ENCODE measurements around the gene TINCR. TPM values are rescaled to one million over a fixed set of nuclear protein-coding genes. Genes with fewer than 3 reads are reported as not detected.
A peak's percentile ranks its signal among the peaks of the same experiment; 100 is the strongest.

The TINCR gene
- total RNA-seq, 2 experiments from 2014 or later: 0.74 to 1.6 TPM

DNA sequence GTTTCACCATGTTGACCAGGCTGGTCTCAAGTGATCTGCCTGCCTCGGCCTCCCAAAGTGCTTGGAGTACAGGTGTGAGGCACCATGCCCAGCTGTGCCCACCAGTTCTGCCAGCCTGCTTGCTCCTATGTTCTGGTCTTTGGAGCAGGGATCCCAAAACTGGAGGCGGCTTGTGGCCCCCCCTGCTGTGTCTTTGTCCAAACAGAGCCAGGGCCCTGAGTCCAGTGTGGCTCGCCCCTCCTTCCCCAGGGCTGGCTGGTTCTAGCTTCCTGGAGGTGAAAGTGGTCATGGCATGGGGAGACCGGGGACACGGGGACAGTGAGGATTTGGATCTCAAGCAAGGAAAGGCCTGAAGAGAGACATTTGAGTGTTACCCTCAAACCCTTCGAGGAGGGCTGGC lies 11.5 kb upstream of the TINCR start:
- Histone ChIP-seq H3K9me3 (ENCODE audit: control insufficient read depth in 1 of 2, insufficient read depth in 1 of 2, low read length in 2 of 2) (no peaks in the 10 kb centered on the region), H3K36me3 (ENCODE audit: insufficient read depth, low read length) (peaks cover 11% of the 10 kb centered on the region), H3K27ac (ENCODE audit: low read depth in 1 of 2, low read length in 2 of 2) (no peak overlapping the region), H3K4me3 (ENCODE audit: low read length) (no peak overlapping the region), H3K27me3 (ENCODE audit: control insufficient read depth in 1 of 2, insufficient read depth in 2 of 2, low read length in 2 of 2) (no peaks in the 10 kb centered on the region), H3K4me1 (ENCODE audit: insufficient read depth, low read length) (peaks cover 10% of the 10 kb centered on the region)
- ATAC-seq (ENCODE audit: poor library complexity) (no peak), DNase-seq (no peak)
- ChIA-PET CTCF (no interaction called here), POLR2A (no interaction called here)
- Mint-ChIP-seq H3K4me3 (no peak overlapping the region), H3K4me1 (ENCODE audit: low read depth) (peaks cover 10% of the 10 kb centered on the region), H3K27me3 (no peaks in the 10 kb centered on the region), H3K36me3 (ENCODE audit: low read depth) (peaks cover 10% of the 10 kb centered on the region), H3K27ac (no peak overlapping the region), H3K9me3 (no peaks in the 10 kb centered on the region)
- intact Hi-C loops (cut with DNase I, micrococcal nuclease): loop anchor here (2.0 kb wide), 1 partner anchor 530 kb away; no protein-coding TSS in a partner anchor
- TF ChIP-seq, protein P1, sequence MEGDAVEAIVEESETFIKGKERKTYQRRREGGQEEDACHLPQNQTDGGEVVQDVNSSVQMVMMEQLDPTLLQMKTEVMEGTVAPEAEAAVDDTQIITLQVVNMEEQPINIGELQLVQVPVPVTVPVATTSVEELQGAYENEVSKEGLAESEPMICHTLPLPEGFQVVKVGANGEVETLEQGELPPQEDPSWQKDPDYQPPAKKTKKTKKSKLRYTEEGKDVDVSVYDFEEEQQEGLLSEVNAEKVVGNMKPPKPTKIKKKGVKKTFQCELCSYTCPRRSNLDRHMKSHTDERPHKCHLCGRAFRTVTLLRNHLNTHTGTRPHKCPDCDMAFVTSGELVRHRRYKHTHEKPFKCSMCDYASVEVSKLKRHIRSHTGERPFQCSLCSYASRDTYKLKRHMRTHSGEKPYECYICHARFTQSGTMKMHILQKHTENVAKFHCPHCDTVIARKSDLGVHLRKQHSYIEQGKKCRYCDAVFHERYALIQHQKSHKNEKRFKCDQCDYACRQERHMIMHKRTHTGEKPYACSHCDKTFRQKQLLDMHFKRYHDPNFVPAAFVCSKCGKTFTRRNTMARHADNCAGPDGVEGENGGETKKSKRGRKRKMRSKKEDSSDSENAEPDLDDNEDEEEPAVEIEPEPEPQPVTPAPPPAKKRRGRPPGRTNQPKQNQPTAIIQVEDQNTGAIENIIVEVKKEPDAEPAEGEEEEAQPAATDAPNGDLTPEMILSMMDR (IDR thresholded peaks at IDR 0.05): no peak

DNA sequence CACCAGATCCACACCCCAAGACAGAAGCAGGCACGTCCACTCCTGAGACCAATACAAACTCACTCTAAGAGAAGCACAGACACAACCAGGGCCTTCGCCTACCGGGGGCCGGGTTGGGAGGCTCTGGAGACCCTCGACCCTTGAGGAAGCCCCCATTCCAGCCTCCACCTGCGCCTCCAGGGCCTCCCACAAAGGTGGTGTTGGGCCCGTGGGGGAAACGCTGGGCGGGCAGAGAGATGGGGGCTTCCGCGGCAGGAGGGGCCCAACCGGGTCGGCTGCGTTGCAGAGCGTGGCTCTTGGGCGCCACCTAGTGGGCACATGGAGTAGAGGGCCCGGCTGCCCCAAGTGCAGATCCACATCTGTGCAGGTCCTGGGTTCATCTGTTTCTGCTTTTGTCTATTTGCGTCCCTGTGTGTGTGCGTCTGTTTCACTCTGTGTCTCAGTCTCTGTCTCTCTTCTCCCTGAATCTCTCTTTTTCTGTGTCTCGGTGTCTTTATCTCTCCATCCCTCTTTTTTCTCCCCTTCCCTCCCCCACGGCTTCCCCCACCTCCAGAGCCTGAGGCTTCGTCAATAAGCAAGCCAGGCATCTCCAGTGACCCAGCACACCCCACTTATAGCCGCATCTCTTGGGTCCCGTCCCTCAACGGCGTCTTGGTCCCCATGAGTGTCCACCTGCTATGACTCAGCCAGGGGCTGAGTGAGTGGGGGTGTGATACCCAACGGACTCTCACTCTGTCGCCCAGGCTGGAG lies 10.5 kb upstream of the TINCR start:
- Histone ChIP-seq H3K36me3 (ENCODE audit: insufficient read depth, low read length) (peaks cover 9% of the 10 kb centered on the region), H3K9me3 (ENCODE audit: control insufficient read depth in 1 of 2, insufficient read depth in 1 of 2, low read length in 2 of 2) (no peaks in the 10 kb centered on the region), H3K4me1 (ENCODE audit: insufficient read depth, low read length) (peaks cover 10% of the 10 kb centered on the region), H3K4me3 (ENCODE audit: low read length) (no peak overlapping the region), H3K27me3 (ENCODE audit: control insufficient read depth in 1 of 2, insufficient read depth in 2 of 2, low read length in 2 of 2) (no peaks in the 10 kb centered on the region), H3K27ac (ENCODE audit: low read depth in 1 of 2, low read length in 2 of 2) (no peak overlapping the region)
- Mint-ChIP-seq H3K36me3 (ENCODE audit: low read depth) (peaks cover 3% of the 10 kb centered on the region), H3K4me3 (no peak overlapping the region), H3K27ac (no peak overlapping the region), H3K27me3 (no peaks in the 10 kb centered on the region), H3K4me1 (ENCODE audit: low read depth) (peaks cover 10% of the 10 kb centered on the region), H3K9me3 (no peaks in the 10 kb centered on the region)
- peak; percentile 88 for ATAC-seq (ENCODE audit: poor library complexity)
- intact Hi-C loops (cut with DNase I, micrococcal nuclease): loop anchor here (2.0 kb wide), 1 partner anchor 529 kb away; no protein-coding TSS in a partner anchor
- POLR2A ChIA-PET: no interaction called here
- TF ChIP-seq, protein P1 (IDR thresholded peaks at IDR 0.05): peak; percentile 97
- CTCF ChIA-PET: no interaction called here
- peak; percentile 50 to 86 (median 65) for DNase-seq

DNA sequence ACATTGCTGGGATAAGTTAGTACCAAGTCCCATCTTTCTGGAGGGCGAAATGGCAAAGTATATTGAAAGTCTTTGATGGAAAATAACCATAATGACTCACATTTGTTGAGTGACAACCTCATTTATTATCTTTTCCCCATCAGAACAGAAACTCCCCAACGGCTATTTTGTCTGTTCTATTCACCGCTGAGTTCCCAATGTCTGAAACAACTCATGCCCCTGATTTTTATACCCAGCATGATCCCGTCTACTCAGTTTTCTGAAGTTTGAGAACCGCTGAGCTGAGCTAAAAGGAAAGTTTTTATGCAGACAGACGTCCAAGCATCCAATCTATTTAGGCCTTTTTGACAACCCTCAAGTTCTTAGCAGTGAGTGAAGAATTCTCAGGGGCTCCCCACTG lies 7.8 kb upstream of the TINCR start:
- no peak for DNase-seq
- Histone ChIP-seq H3K27me3 (ENCODE audit: control insufficient read depth in 1 of 2, insufficient read depth in 2 of 2, low read length in 2 of 2) (no peaks in the 10 kb centered on the region), H3K36me3 (ENCODE audit: insufficient read depth, low read length) (no peaks in the 10 kb centered on the region), H3K4me1 (ENCODE audit: insufficient read depth, low read length) (peaks cover 10% of the 10 kb centered on the region), H3K9me3 (ENCODE audit: control insufficient read depth in 1 of 2, insufficient read depth in 1 of 2, low read length in 2 of 2) (no peaks in the 10 kb centered on the region), H3K27ac (ENCODE audit: low read depth in 1 of 2, low read length in 2 of 2) (no peak overlapping the region), H3K4me3 (ENCODE audit: low read length) (no peak overlapping the region)
- H3K27ac Mint-ChIP-seq: no peak overlapping the region
- CTCF ChIA-PET: no interaction called here
- TF ChIP-seq, protein P1 (IDR thresholded peaks at IDR 0.05): no peak
- no peak overlapping the region for H3K4me3 Mint-ChIP-seq
- peaks cover 10% of the 10 kb centered on the region for H3K4me1 Mint-ChIP-seq (ENCODE audit: low read depth)
- no peaks in the 10 kb centered on the region for H3K36me3 Mint-ChIP-seq (ENCODE audit: low read depth)
- H3K27me3 Mint-ChIP-seq: no peaks in the 10 kb centered on the region
- POLR2A ChIA-PET: interaction anchor here (0.6 kb wide), 1 partner anchor 284 kb away, joined by 3 read pairs; no protein-coding TSS in a partner anchor
- intact Hi-C loops (cut with DNase I, micrococcal nuclease): no loop called here
- no peak for ATAC-seq (ENCODE audit: poor library complexity)
- H3K9me3 Mint-ChIP-seq: no peaks in the 10 kb centered on the region

All from CD4-positive, alpha-beta T cell (primary cell).